ENCODE results near the gene ATP1A1. TPM values are rescaled to one million over a fixed set of nuclear protein-coding genes. Genes with fewer than 3 reads are reported as not detected.
A peak's percentile ranks its signal among the peaks of the same experiment; 100 is the strongest.

The ATP1A1 gene
- total and polyA plus RNA-seq, 5 donors from 2014 or later: 52.4 to 228 (median 63.5) TPM

- no peaks in the 10 kb centered on the region for H3K27me3 ChIP-seq (ENCODE audit: control insufficient read depth, insufficient read depth, low read length)
- Mint-ChIP-seq H3K36me3 (no peaks in the 10 kb centered on the region), H3K9me3 (peaks cover 0 to 1% (median 0%) of the 10 kb centered on the region in 7 donors), H3K4me3 (peak overlapping the region; percentile 87 to 93 (median 89)), H3K4me1 (peaks cover 4 to 41% (median 32%) of the 10 kb centered on the region in 4 donors), H3K27me3 (peaks cover 25% of the 10 kb centered on the region), H3K27ac (peak overlapping the region; percentile 40 to 87 (median 81))
- peak overlapping the region; percentile 31 for H3K4me3 ChIP-seq (ENCODE audit: low read depth, low read length)
- peak in 1 of 3 donors; percentile 9 for DNase-seq
- peaks cover 33% of the 10 kb centered on the region for H3K4me1 ChIP-seq (ENCODE audit: control insufficient read depth, insufficient read depth, low read length, poor library complexity, severe bottlenecking)
- ATAC-seq (ENCODE audit: low read depth in 2 of 2): no peak
- peak overlapping the region; percentile 94 for H3K27ac ChIP-seq (ENCODE audit: insufficient read depth, low read length, poor library complexity, severe bottlenecking)
- no peaks in the 10 kb centered on the region for H3K36me3 ChIP-seq (ENCODE audit: control insufficient read depth, insufficient read depth, low read length)
- no peaks in the 10 kb centered on the region for H3K9me3 ChIP-seq (ENCODE audit: control insufficient read depth in 2 of 2, low read length in 2 of 2)
These were observed 853 bp upstream of the ATP1A1 start for GRCh38 chr1:116372191-116372590.

- peak; percentile 9 to 10 for ATAC-seq (ENCODE audit: low read depth in 2 of 2)
- H3K27me3 Mint-ChIP-seq: peaks cover 19% of the 10 kb centered on the region
- Histone ChIP-seq H3K27ac (ENCODE audit: insufficient read depth, low read length, poor library complexity, severe bottlenecking) (peak overlapping the region; percentile 94), H3K4me1 (ENCODE audit: control insufficient read depth, insufficient read depth, low read length, poor library complexity, severe bottlenecking) (peaks cover 46% of the 10 kb centered on the region), H3K36me3 (ENCODE audit: control insufficient read depth, insufficient read depth, low read length) (no peaks in the 10 kb centered on the region), H3K27me3 (ENCODE audit: control insufficient read depth, insufficient read depth, low read length) (no peaks in the 10 kb centered on the region), H3K9me3 (ENCODE audit: control insufficient read depth in 2 of 2, low read length in 2 of 2) (no peaks in the 10 kb centered on the region), H3K4me3 (ENCODE audit: low read depth, low read length) (peak overlapping the region; percentile 94)
- H3K9me3 Mint-ChIP-seq: no peaks in the 10 kb centered on the region
- no peaks in the 10 kb centered on the region for H3K36me3 Mint-ChIP-seq
- H3K27ac Mint-ChIP-seq: peak overlapping the region; percentile 96 to 98 (median 96)
- peaks cover 7 to 46% (median 37%) of the 10 kb centered on the region in 4 donors for H3K4me1 Mint-ChIP-seq
- peak; percentile 55 to 69 (median 57) for DNase-seq
- H3K4me3 Mint-ChIP-seq: peak overlapping the region; percentile 93 to 99 (median 98)
These were observed 648 bp downstream of the ATP1A1 start for GRCh38 chr1:116373431-116374352.

- Histone ChIP-seq H3K27ac (ENCODE audit: insufficient read depth, low read length, poor library complexity, severe bottlenecking) (peak overlapping the region; percentile 94), H3K36me3 (ENCODE audit: control insufficient read depth, insufficient read depth, low read length) (no peaks in the 10 kb centered on the region), H3K27me3 (ENCODE audit: control insufficient read depth, insufficient read depth, low read length) (no peaks in the 10 kb centered on the region), H3K9me3 (ENCODE audit: control insufficient read depth in 2 of 2, low read length in 2 of 2) (no peaks in the 10 kb centered on the region), H3K4me1 (ENCODE audit: control insufficient read depth, insufficient read depth, low read length, poor library complexity, severe bottlenecking) (peaks cover 55% of the 10 kb centered on the region), H3K4me3 (ENCODE audit: low read depth, low read length) (peak overlapping the region; percentile 94)
- ATAC-seq (ENCODE audit: low read depth in 2 of 2) (no peak), DNase-seq (peak; percentile 11 to 54 (median 38))
- Mint-ChIP-seq H3K27me3 (peaks cover 18% of the 10 kb centered on the region), H3K4me3 (peak overlapping the region; percentile 87 to 99 (median 98)), H3K27ac (peak overlapping the region; percentile 96 to 98 (median 96)), H3K9me3 (no peaks in the 10 kb centered on the region), H3K36me3 (peaks cover 4% of the 10 kb centered on the region), H3K4me1 (peaks cover 11 to 55% (median 46%) of the 10 kb centered on the region in 4 donors)
These were observed 1.5 kb downstream of the ATP1A1 start for GRCh38 chr1:116374353-116375147.

DNA sequence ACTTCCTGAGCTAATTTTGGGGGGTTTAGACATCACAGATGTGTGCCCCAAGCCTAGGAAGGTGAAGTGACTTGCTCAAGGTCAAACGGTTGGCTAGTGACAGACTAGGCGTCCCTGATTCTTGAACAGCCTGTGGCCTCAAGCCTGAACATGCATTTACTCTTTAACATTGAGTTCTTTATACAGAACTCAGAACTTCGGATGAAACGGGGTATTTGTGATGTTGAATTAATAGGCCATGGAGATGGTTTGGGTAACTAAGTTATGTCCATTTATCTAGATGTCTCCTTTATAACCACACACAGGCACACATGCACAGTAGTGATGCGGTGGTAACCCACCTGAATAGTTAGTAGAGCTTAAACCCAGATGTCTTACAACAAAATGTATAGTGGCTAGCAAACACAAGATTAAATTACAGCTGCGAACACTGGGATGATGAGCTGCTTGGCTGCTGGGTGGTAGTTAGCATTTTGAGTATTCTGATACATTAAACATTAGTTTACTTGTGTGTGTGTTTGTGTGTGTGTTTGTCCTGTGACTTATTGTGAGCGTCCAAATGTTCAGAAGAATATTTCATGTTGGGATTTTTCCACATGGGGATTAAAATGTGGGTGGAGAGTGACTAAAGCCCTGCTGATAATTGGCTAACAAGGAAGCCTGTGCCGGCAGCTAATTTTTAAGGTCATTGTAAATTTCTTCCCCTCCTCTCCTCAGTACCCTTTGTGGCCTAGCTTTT is 2.3 kb downstream of the ATP1A1 start:
- no peaks in the 10 kb centered on the region for H3K9me3 Mint-ChIP-seq
- peak in 1 of 3 donors; percentile 23 for DNase-seq
- H3K4me1 ChIP-seq (ENCODE audit: control insufficient read depth, insufficient read depth, low read length, poor library complexity, severe bottlenecking): peaks cover 62% of the 10 kb centered on the region

DNA sequence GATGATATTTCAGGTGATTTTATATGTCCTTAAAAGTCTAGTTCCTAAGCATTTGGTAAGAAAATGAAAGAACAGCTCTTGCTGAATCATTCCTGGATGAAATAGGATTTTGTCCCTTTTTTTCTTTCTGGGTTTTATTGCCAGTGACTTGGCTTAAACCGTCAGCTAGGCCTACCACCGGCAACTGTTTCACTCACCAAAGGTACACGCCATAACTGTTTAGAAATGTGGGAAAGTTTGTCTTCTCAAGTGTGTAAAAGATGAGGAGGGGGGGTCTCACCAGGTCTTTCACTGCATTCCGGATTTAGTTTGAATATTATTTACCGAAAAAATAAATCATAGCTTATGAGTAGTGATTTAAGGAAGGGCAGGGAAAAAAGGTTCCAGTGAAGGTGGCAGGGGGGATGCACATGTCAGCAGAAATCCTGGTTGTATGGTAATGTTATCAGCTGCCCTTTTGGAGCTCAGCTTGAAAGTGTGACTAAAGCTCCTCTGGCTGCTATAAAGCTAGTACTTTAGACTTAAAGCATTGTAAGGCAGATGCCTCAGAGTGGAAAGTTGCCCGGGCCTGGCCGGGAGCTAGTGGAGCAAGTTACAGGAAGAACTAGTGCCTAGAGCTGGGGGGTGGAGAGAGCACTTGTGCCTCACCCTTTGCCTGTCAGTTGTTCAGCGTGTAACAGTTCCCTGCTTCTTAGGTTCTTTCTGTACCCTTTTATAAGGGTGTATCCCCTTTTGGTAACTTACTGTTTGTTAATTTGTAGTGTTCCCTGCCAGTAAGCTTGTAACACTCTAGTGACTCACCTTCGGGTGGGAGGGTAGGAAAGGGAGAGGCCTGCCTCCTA is 3.1 kb downstream of the ATP1A1 start:
- H3K4me3 ChIP-seq (ENCODE audit: low read depth, low read length): peak overlapping the region; percentile 94
- Mint-ChIP-seq H3K4me3 (peak overlapping the region; percentile 87 to 99 (median 98)), H3K4me1 (peaks cover 12 to 70% (median 55%) of the 10 kb centered on the region in 4 donors), H3K36me3 (peaks cover 4% of the 10 kb centered on the region), H3K27me3 (peaks cover 5% of the 10 kb centered on the region), H3K27ac (peak overlapping the region; percentile 95 to 96 (median 96)), H3K9me3 (no peaks in the 10 kb centered on the region)
- peaks cover 3% of the 10 kb centered on the region for H3K36me3 ChIP-seq (ENCODE audit: control insufficient read depth, insufficient read depth, low read length)
- H3K9me3 ChIP-seq (ENCODE audit: control insufficient read depth in 2 of 2, low read length in 2 of 2): no peaks in the 10 kb centered on the region
- peak; percentile 13 to 55 (median 19) for DNase-seq
- H3K27ac ChIP-seq (ENCODE audit: insufficient read depth, low read length, poor library complexity, severe bottlenecking): peak overlapping the region; percentile 94
- ATAC-seq (ENCODE audit: low read depth in 2 of 2): no peak
- no peaks in the 10 kb centered on the region for H3K27me3 ChIP-seq (ENCODE audit: control insufficient read depth, insufficient read depth, low read length)
- peaks cover 70% of the 10 kb centered on the region for H3K4me1 ChIP-seq (ENCODE audit: control insufficient read depth, insufficient read depth, low read length, poor library complexity, severe bottlenecking)

More for the DNA sequence above, 2.3 kb downstream of the ATP1A1 start:
- Histone ChIP-seq H3K4me3 (ENCODE audit: low read depth, low read length) (peak overlapping the region; percentile 94), H3K27me3 (ENCODE audit: control insufficient read depth, insufficient read depth, low read length) (no peaks in the 10 kb centered on the region), H3K27ac (ENCODE audit: insufficient read depth, low read length, poor library complexity, severe bottlenecking) (peak overlapping the region; percentile 94), H3K36me3 (ENCODE audit: control insufficient read depth, insufficient read depth, low read length) (peaks cover 3% of the 10 kb centered on the region), H3K9me3 (ENCODE audit: control insufficient read depth in 2 of 2, low read length in 2 of 2) (no peaks in the 10 kb centered on the region)
- Mint-ChIP-seq H3K27me3 (peaks cover 13% of the 10 kb centered on the region), H3K27ac (peak overlapping the region; percentile 95 to 96 (median 96)), H3K4me1 (peaks cover 12 to 62% (median 49%) of the 10 kb centered on the region in 4 donors), H3K4me3 (peak overlapping the region; percentile 87 to 99 (median 98)), H3K36me3 (peaks cover 4% of the 10 kb centered on the region)
- no peak for ATAC-seq (ENCODE audit: low read depth in 2 of 2)

DNA sequence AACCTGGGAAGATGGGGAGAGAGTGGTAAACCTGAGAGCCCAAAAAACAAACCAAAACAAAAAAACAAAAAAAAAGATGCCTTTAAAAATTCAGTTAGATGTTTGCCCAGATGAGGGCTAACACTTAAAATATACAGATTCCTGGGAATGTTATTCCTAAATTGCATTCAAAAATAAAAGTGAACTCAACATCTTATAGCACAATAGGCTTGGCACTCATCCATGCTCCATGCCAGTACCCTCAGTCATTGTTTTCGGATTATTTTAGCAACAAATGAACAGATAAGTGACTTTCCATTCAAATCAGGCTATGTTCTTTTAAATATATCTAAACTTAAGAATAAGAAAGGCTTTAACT is 3.7 kb downstream of the ATP1A1 start:
- Mint-ChIP-seq H3K4me1 (peaks cover 17 to 76% (median 60%) of the 10 kb centered on the region in 4 donors), H3K27me3 (peaks cover 2% of the 10 kb centered on the region), H3K27ac (peak overlapping the region; percentile 95 to 96 (median 96)), H3K4me3 (peak overlapping the region; percentile 87 to 99 (median 98)), H3K36me3 (peaks cover 4% of the 10 kb centered on the region), H3K9me3 (no peaks in the 10 kb centered on the region)
- H3K9me3 ChIP-seq (ENCODE audit: control insufficient read depth in 2 of 2, low read length in 2 of 2): no peaks in the 10 kb centered on the region
- peak overlapping the region; percentile 94 for H3K4me3 ChIP-seq (ENCODE audit: low read depth, low read length)
- DNase-seq (no peak), ATAC-seq (ENCODE audit: low read depth in 2 of 2) (no peak)
- peaks cover 3% of the 10 kb centered on the region for H3K36me3 ChIP-seq (ENCODE audit: control insufficient read depth, insufficient read depth, low read length)
- no peaks in the 10 kb centered on the region for H3K27me3 ChIP-seq (ENCODE audit: control insufficient read depth, insufficient read depth, low read length)
- peaks cover 72% of the 10 kb centered on the region for H3K4me1 ChIP-seq (ENCODE audit: control insufficient read depth, insufficient read depth, low read length, poor library complexity, severe bottlenecking)
- peak overlapping the region; percentile 94 for H3K27ac ChIP-seq (ENCODE audit: insufficient read depth, low read length, poor library complexity, severe bottlenecking)
